ENCODE data around the gene TMEM131. TPM values are rescaled to one million over a fixed set of nuclear protein-coding genes. Genes with fewer than 3 reads are reported as not detected.
"Not testable (repeated sequence)": the region's sequence is repeated elsewhere in the genome, so short reads cannot be mapped to it uniquely, and the experiment has no call there.

Gene TMEM131
- total and polyA plus RNA-seq, 12 donors = 13.7 to 57.5 (median 34.0) TPM

DNA sequence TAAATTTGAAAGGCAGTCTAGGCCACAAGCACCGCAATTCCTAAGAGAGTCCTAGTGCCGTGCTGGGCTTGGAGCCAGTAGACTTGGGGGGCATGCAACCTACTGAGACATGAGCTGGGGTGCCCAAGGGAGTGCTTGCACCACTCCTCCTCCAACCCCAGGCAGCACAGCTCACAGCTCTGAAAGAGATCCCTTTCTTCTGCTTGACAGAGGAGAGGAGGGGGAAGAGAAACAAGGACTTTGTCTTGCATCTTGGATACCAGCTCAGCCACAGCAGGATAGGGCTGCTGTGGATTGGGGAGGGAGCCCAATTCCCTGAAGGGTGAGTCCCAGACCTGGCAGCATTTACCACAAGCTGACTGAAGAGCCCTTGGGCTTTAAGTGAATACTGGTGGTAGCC, 134.6 kb downstream of the TMEM131 start:
- no peak overlapping the region for H3K27ac ChIP-seq
- intact Hi-C loops (cut with DNase I) = no loop called here
- DNase-seq = no peak
- H3K36me3 ChIP-seq (replicated peaks in 1 of 2) = no peaks in the 10 kb centered on the region
- no peaks in the 10 kb centered on the region for H3K4me1 ChIP-seq (replicated peaks in 1 of 2)
- 99 to 100% (median 100%) methylated on average over 2 of the region's 2 CpGs; no CpG with 5 or more reads in 1 of the 4 donors for WGBS, 4 donors
- H3K9me3 ChIP-seq (replicated peaks in 1 of 3) = no peaks in the 10 kb centered on the region
- H3K4me3 ChIP-seq = no peak overlapping the region
- no peak for TF ChIP-seq POLR2A (IDR thresholded peaks at IDR 0.05)
- TF ChIP-seq, protein P1, sequence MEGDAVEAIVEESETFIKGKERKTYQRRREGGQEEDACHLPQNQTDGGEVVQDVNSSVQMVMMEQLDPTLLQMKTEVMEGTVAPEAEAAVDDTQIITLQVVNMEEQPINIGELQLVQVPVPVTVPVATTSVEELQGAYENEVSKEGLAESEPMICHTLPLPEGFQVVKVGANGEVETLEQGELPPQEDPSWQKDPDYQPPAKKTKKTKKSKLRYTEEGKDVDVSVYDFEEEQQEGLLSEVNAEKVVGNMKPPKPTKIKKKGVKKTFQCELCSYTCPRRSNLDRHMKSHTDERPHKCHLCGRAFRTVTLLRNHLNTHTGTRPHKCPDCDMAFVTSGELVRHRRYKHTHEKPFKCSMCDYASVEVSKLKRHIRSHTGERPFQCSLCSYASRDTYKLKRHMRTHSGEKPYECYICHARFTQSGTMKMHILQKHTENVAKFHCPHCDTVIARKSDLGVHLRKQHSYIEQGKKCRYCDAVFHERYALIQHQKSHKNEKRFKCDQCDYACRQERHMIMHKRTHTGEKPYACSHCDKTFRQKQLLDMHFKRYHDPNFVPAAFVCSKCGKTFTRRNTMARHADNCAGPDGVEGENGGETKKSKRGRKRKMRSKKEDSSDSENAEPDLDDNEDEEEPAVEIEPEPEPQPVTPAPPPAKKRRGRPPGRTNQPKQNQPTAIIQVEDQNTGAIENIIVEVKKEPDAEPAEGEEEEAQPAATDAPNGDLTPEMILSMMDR (IDR thresholded peaks at IDR 0.05) = no peak
- no peaks in the 10 kb centered on the region for H3K27me3 ChIP-seq

DNA sequence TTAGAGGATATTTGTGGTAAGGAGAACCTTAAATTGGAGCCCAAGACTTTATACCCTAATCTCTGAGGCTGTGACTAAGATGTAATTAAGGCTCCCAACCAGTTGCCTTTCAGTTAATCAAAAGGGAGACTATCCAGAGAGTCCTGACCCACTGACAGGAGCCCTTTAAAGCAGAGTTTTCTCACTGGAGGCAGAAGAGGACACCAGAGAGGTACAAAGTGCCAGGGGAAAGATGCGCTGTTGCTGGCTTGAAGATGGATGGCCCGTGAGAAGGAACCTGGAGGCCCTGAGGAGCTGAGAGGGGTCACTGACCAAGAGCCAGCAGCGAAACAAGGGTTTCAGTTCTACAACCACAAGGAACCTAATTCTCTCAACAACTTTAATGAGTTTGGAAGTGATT, 137.3 kb downstream of the TMEM131 start:
- no peaks in the 10 kb centered on the region for H3K36me3 ChIP-seq (replicated peaks in 1 of 2)
- no peak for DNase-seq
- intact Hi-C loops (cut with DNase I) = no loop called here
- no peak overlapping the region for H3K27ac ChIP-seq
- 92 to 100% (median 95%) methylated on average over 3 of the region's 3 CpGs for WGBS, 4 donors
- H3K27me3 ChIP-seq = no peaks in the 10 kb centered on the region
- no peaks in the 10 kb centered on the region for H3K4me1 ChIP-seq (replicated peaks in 1 of 2)
- no peaks in the 10 kb centered on the region for H3K9me3 ChIP-seq (replicated peaks in 1 of 3)
- TF ChIP-seq, protein P1 (IDR thresholded peaks at IDR 0.05) = no peak
- no peak for TF ChIP-seq POLR2A (IDR thresholded peaks at IDR 0.05)
- no peak overlapping the region for H3K4me3 ChIP-seq

DNA sequence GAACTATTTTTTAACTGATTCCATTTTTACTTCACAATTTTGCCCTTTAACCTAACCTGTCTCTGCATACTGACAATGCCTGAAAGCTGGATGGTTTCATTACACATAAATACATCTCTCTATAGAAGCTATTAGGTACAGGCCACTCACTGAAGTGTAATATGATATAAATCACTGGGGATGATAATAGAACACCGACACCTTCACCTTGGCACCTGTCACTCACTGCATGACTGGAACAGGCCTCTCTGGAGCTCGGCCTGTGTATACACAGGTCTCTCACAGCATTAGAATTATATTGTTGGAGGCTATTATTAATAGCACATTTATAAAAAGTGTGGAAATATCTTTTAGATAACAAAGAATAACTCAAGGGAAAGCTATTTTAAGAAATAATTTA, 138.2 kb downstream of the TMEM131 start:
- H3K4me1 ChIP-seq (replicated peaks in 1 of 2) = no peaks in the 10 kb centered on the region
- H3K27me3 ChIP-seq = no peaks in the 10 kb centered on the region
- H3K36me3 ChIP-seq (replicated peaks in 1 of 2) = no peaks in the 10 kb centered on the region
- no peaks in the 10 kb centered on the region for H3K9me3 ChIP-seq (replicated peaks in 1 of 3)
- DNase-seq = no peak
- TF ChIP-seq, protein P1 (IDR thresholded peaks at IDR 0.05) = no peak
- no peak for TF ChIP-seq POLR2A (IDR thresholded peaks at IDR 0.05)
- WGBS, 4 donors = 79 to 93% (median 87%) methylated on average over 2 of the region's 2 CpGs
- intact Hi-C loops (cut with DNase I) = no loop called here
- H3K27ac ChIP-seq = no peak overlapping the region
- no peak overlapping the region for H3K4me3 ChIP-seq

DNA sequence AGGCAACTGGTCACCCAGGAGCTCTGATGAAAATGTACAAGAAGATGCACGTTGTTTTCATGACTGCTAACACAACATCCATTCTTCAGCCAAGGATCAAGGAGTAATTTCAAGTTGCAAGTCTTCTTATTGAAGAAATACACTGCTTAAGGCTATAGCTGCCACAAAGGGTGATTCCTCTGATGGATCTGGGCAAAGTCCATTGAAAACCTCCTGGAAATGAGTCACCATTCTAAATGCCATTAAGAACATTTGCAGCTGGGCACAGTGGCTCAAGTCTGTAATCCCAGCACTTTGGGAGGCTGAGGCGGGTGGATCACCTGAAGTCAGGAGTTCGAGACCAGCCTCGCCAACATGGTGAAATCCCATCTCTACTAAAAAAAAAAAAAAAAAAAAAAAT, 142.7 kb downstream of the TMEM131 start:
- 98 to 99% (median 98%) methylated on average over 4 of the region's 4 CpGs for WGBS, 4 donors
- H3K4me3 ChIP-seq; H3K9me3 ChIP-seq (replicated peaks in 1 of 3); H3K4me1 ChIP-seq (replicated peaks in 1 of 2); H3K27ac ChIP-seq; H3K36me3 ChIP-seq (replicated peaks in 1 of 2); DNase-seq; H3K27me3 ChIP-seq; intact Hi-C loops (cut with DNase I): not testable (repeated sequence)

DNA sequence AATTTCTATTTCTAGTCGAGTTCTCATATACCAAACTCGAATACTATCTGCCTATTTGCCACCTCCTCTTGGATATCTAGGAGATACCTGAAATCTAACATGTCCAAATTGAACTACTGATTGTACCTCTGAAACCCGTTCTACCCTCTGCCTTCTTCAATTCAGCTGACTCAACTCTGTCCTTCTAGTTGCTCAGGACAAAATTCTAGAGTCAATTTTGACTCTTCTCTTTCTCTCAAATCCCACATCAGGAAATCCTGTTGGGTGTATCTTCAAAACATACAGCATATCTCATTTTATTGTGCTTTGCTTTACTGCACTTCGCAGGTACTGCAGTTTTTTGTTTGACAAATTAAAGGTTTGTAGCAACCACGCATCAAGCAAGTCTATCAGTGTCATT, 144.6 kb downstream of the TMEM131 start:
- intact Hi-C loops (cut with DNase I) = no loop called here
- H3K27ac ChIP-seq = no peak overlapping the region
- TF ChIP-seq, protein P1 (IDR thresholded peaks at IDR 0.05) = no peak
- no peak for TF ChIP-seq POLR2A (IDR thresholded peaks at IDR 0.05)
- WGBS, 4 donors = 86 to 97% (median 92%) methylated on average over 5 of the region's 5 CpGs
- H3K4me1 ChIP-seq (replicated peaks in 1 of 2) = no peaks in the 10 kb centered on the region
- DNase-seq = no peak
- H3K9me3 ChIP-seq (replicated peaks in 1 of 3) = no peaks in the 10 kb centered on the region
- no peaks in the 10 kb centered on the region for H3K36me3 ChIP-seq (replicated peaks in 1 of 2)
- no peaks in the 10 kb centered on the region for H3K27me3 ChIP-seq
- H3K4me3 ChIP-seq = no peak overlapping the region
